IMR-90 (cell line): ENCODE data around the gene VPS35. TPM values are rescaled to one million over a fixed set of nuclear protein-coding genes. Genes with fewer than 3 reads are reported as not detected.

Experiments used
- ATAC-seq: fragments of 200-7000 bp; cut with Tn5 transposase; 2 replicates; pipeline ENCODE4 v1.9.1; 2020; ENCODE audit warnings: low read depth, mild to moderate bottlenecking, moderate library complexity
- BruUV-seq: library from RNA; stranded (reverse); fragments of 400-500 nt; replicated peaks from 2 replicates; lab custom pipeline; 2021; lab: Mats Ljungman, UMichigan
- CTCF ChIA-PET: fragments of 300-600 bp; formaldehyde crosslinking; extraction: SDS; loops from one replicate; lab custom pipeline; 2021; ENCODE audit warnings: antibody characterized with exemption; lab: Yijun Ruan, JAX
- POLR2A ChIA-PET: fragments of 300-600 bp; sonication (Branson Sonifier 250); formaldehyde crosslinking; loops from one replicate; lab custom pipeline; 2022; ENCODE audit warnings: antibody characterized with exemption; ENCODE audit not compliant: unreplicated experiment; lab: Charles Lee
- DNase-seq: peaks from one replicate; pipeline ENCODE4 v3.0.0; 2013
- H2AFZ ChIP-seq: replicated peaks from 2 replicates; pipeline ENCODE3; 2013; ENCODE audit warnings: low read length, mild to moderate bottlenecking; ENCODE audit not compliant: poor library complexity
- H2AK5ac ChIP-seq: 2 replicates; pipeline ENCODE4 v1.6.1; 2013; ENCODE audit warnings: low read depth, low read length, inconsistent platforms
- H2AK9ac ChIP-seq: replicated peaks from 2 replicates; pipeline ENCODE3; 2013; ENCODE audit warnings: mild to moderate bottlenecking, low read depth, low read length, moderate library complexity; ENCODE audit not compliant: poor library complexity
- H2BK120ac ChIP-seq: 2 replicates; pipeline ENCODE4 v1.6.1; 2013; ENCODE audit warnings: low read depth, low read length, inconsistent platforms
- H2BK15ac ChIP-seq: 3 replicates; pipeline ENCODE4 v1.6.1; 2013; ENCODE audit warnings: low read depth, low read length, inconsistent platforms
- H2BK20ac ChIP-seq: 2 replicates; pipeline ENCODE4 v1.6.1; 2013; ENCODE audit warnings: low read depth, mild to moderate bottlenecking, inconsistent platforms, low read length, moderate library complexity
- H2BK5ac ChIP-seq: 2 replicates; pipeline ENCODE4 v1.6.1; 2013; ENCODE audit warnings: mild to moderate bottlenecking, low read depth, low read length, inconsistent platforms; ENCODE audit not compliant: poor library complexity, severe bottlenecking
- H3K14ac ChIP-seq: replicated peaks from 2 replicates; pipeline ENCODE4 v1.6.1; 2013; ENCODE audit warnings: low read depth, low read length, inconsistent platforms
- H3K18ac ChIP-seq: 2 replicates; pipeline ENCODE4 v1.6.1; 2013; ENCODE audit warnings: low read depth, low read length, control low read depth
- H3K23ac ChIP-seq: 2 replicates; pipeline ENCODE4 v1.6.1; 2013; ENCODE audit warnings: low read depth, low read length, inconsistent platforms
- H3K27ac ChIP-seq: 2 replicates; pipeline ENCODE4 v1.5.1; 2013; ENCODE audit warnings: mild to moderate bottlenecking, control low read depth, low read length; ENCODE audit not compliant: insufficient read depth
- H3K27me3 ChIP-seq: 2 replicates; pipeline ENCODE4 v1.6.1; 2013; ENCODE audit warnings: low read length; ENCODE audit not compliant: control insufficient read depth, insufficient read depth
- H3K36me3 ChIP-seq: 2 replicates; pipeline ENCODE4 v1.6.1; 2013; ENCODE audit warnings: low read length, mixed read lengths; ENCODE audit not compliant: control insufficient read depth, insufficient read depth
- H3K4ac ChIP-seq: 2 replicates; pipeline ENCODE4 v1.6.1; 2013; ENCODE audit warnings: low read depth, low read length, inconsistent platforms
- H3K4me1 ChIP-seq: 2 replicates; pipeline ENCODE4 v1.6.1; 2013; ENCODE audit warnings: low read length, mixed read lengths; ENCODE audit not compliant: control insufficient read depth, insufficient read depth
- H3K4me2 ChIP-seq: 2 replicates; pipeline ENCODE4 v1.6.1; 2013; ENCODE audit warnings: low read depth, mild to moderate bottlenecking, control low read depth, low read length, moderate library complexity
- H3K4me3 ChIP-seq: 2 replicates; pipeline ENCODE4 v1.5.1; 2013; ENCODE audit warnings: low read depth, mild to moderate bottlenecking, control low read depth, low read length, moderate library complexity; ENCODE audit not compliant: insufficient read depth
- H3K56ac ChIP-seq: 2 replicates; pipeline ENCODE4 v1.6.1; 2013; ENCODE audit warnings: low read length, inconsistent platforms; ENCODE audit not compliant: insufficient read depth; ENCODE audit errors: extremely low read depth
- H3K79me1 ChIP-seq, 2 experiments: 2 replicates each; pipeline ENCODE4 v1.6.1; 2013; ENCODE audit warnings: low read length in 2 of 2, inconsistent platforms in 1 of 2, low read depth in 1 of 2
- H3K9ac ChIP-seq: 2 replicates; pipeline ENCODE4 v1.6.1; 2013; ENCODE audit warnings: low read depth, low read length, control low read depth
- H3K9me1 ChIP-seq: 2 replicates; pipeline ENCODE4 v1.6.1; 2013; ENCODE audit warnings: low read length, inconsistent platforms; ENCODE audit not compliant: insufficient read depth
- H3K9me3 ChIP-seq: 2 replicates; pipeline ENCODE4 v1.6.1; 2013; ENCODE audit warnings: low read length; ENCODE audit not compliant: control insufficient read depth, insufficient read depth
- H4K20me1 ChIP-seq: 2 replicates; pipeline ENCODE4 v1.6.1; 2013; ENCODE audit warnings: low read length, inconsistent platforms; ENCODE audit not compliant: insufficient read depth
- H4K5ac ChIP-seq: 2 replicates; pipeline ENCODE4 v1.6.1; 2013; ENCODE audit warnings: mild to moderate bottlenecking, low read depth, low read length, control low read depth
- H4K8ac ChIP-seq, 2 experiments: 2 replicates each; pipeline ENCODE4 v1.6.1; 2013; ENCODE audit warnings: low read depth in 2 of 2, low read length in 2 of 2, control low read depth in 1 of 2, inconsistent platforms in 1 of 2
- H4K91ac ChIP-seq: 2 replicates; pipeline ENCODE4 v1.6.1; 2013; ENCODE audit warnings: low read depth, low read length, inconsistent platforms; ENCODE audit not compliant: insufficient read depth
- ELK1 ChIP-seq: fragments of 150-350 bp; IDR thresholded peaks from 2 replicates; pipeline ENCODE4 v1.6.1; 2016; ENCODE audit warnings: low read depth, mild to moderate bottlenecking, low read length, moderate library complexity, borderline replicate concordance
- SMC3 ChIP-seq: fragments of 150-350 bp; IDR thresholded peaks from 2 replicates; pipeline ENCODE4 v1.6.1; 2016; ENCODE audit warnings: low read depth, mild to moderate bottlenecking, antibody characterized with exemption, low read length, moderate library complexity
- WGBS, 2 experiments: methylation state at CpG; one replicate each; pipeline versions ENCODE4 v1.1.5 to v1.1.7; 2013; ENCODE audit warnings: missing lambda C conversion rate in 2 of 2; ENCODE audit not compliant: insufficient read length in 1 of 2; ENCODE audit errors: extremely low coverage in 2 of 2; 5-methylcytosine and 5-hydroxymethylcytosine counted together
- dilution Hi-C: fragments of 300-500 bp; cut with HindIII; formaldehyde crosslinking; loops from one replicate; pipeline ENCODE4 v1.14.3; 2018; ENCODE audit warnings: low sequenced_read_pairs; ENCODE audit not compliant: unreplicated experiment
- in situ Hi-C: fragments of 300-500 bp; cut with MboI; formaldehyde crosslinking; loops from 3 replicates; pipeline ENCODE4 v1.14.3; 2019; ENCODE audit warnings: low sequenced_read_pairs, inconsistent platforms, mixed read lengths
- intact Hi-C: fragments of 100-400 bp; cut with micrococcal nuclease; formaldehyde crosslinking; loops from 2 replicates; pipeline ENCODE4 v1.10.0; 2022
- polyA plus RNA-seq, 3 experiments: library from polyadenylated mRNA; depleted of rRNA; stranded (reverse); fragments of >200 nt; gene quantifications; 2 replicates each; pipeline ENCODE4 v1.2.3, GENCODE V29; 2012; ENCODE audit warnings: low replicate concordance in 1 of 3
- total RNA-seq: library from RNA; depleted of rRNA; stranded (reverse); fragments of >200 nt; gene quantifications from 2 replicates; pipeline ENCODE4 v1.2.3, GENCODE V29; 2012

Gene VPS35
- total and polyA plus RNA-seq, 2 of the 4 experiments (the other 2 are of a cell fraction) = 42.3 to 89.4 TPM

GRCh38 chr16:46696957-46697356 is 8.0 kb upstream of the VPS35 start:
- no peak overlapping the region for H3K27ac ChIP-seq
- no peak overlapping the region for H4K5ac ChIP-seq
- H2BK120ac ChIP-seq = no peak overlapping the region
- H3K14ac ChIP-seq = no peak overlapping the region
- TF ChIP-seq ELK1 (no peak), SMC3 (no peak)
- intact Hi-C loops (no loop called here), in situ Hi-C loops (no loop called here), dilution Hi-C loops (no loop called here)
- H4K91ac ChIP-seq = no peak overlapping the region
- no peak overlapping the region for H2BK20ac ChIP-seq
- ChIA-PET POLR2A (no interaction called here), CTCF (no interaction called here)
- H3K36me3 ChIP-seq = peaks cover 5% of the 10 kb centered on the region; the same call in 1 of the 2 replicates
- no peak for DNase-seq
- no peak overlapping the region for H3K4me3 ChIP-seq
- H2BK5ac ChIP-seq = no peak overlapping the region
- BruUV-seq = no TSS peak
- H2BK15ac ChIP-seq = no peak overlapping the region
- no peak overlapping the region for H4K8ac ChIP-seq
- H3K56ac ChIP-seq = no peak overlapping the region
- H3K4me1 ChIP-seq = no peaks in the 10 kb centered on the region
- no peak overlapping the region for H2AK5ac ChIP-seq
- H3K23ac ChIP-seq = no peak overlapping the region
- no peak overlapping the region for H3K4ac ChIP-seq
- H2AFZ ChIP-seq = no peak overlapping the region
- H3K9me3 ChIP-seq = no peaks in the 10 kb centered on the region
- H3K18ac ChIP-seq = no peak overlapping the region
- no peaks in the 10 kb centered on the region for H3K9me1 ChIP-seq
- no peak overlapping the region for H3K4me2 ChIP-seq
- H3K27me3 ChIP-seq = no peaks in the 10 kb centered on the region
- H3K79me1 ChIP-seq = peaks cover 0 to 5% of the 10 kb centered on the region in 2 experiments; a peak in 2 of 4 replicates
- ATAC-seq = no peak
- 100% methylated on average over 1 of the region's 3 CpGs; no CpG with 5 or more reads in 1 of the 2 experiments for WGBS, 2 experiments
- no peaks in the 10 kb centered on the region for H4K20me1 ChIP-seq
- H2AK9ac ChIP-seq = no peak overlapping the region
- no peak overlapping the region for H3K9ac ChIP-seq
